GM23338 (cell line): Measurements from ENCODE around the gene LATS1. TPM values are rescaled to one million over a fixed set of nuclear protein-coding genes. Genes with fewer than 3 reads are reported as not detected.
"Not testable (repeated sequence)": the region's sequence is repeated elsewhere in the genome, so short reads cannot be mapped to it uniquely, and the experiment has no call there.

Source experiments
- ATAC-seq: fragments of 200-7000 bp; cut with Tn5 transposase; 3 replicates; pipeline ENCODE4 v1.9.1; 2020
- DNase-seq: peaks from one replicate; pipeline ENCODE4 v3.0.0-alpha.2; 2015; ENCODE audit warnings: low spot score
- H2AFZ ChIP-seq: fragments of 200-600 bp; sonication (generic); 2 replicates; pipeline ENCODE4 v1.8.0; 2016; ENCODE audit warnings: antibody characterized with exemption, mild to moderate bottlenecking, moderate library complexity
- H3F3A ChIP-seq: fragments of 200-600 bp; sonication (generic); replicated peaks from 2 replicates; pipeline ENCODE4 v1.8.0; 2017; ENCODE audit warnings: antibody characterized with exemption, mixed run types, low read depth
- H3K27ac ChIP-seq: fragments of 200-600 bp; sonication (generic); 2 replicates; pipeline ENCODE4 v1.6.1; 2016; ENCODE audit warnings: low read depth
- H3K27me3 ChIP-seq: fragments of 200-600 bp; sonication (generic); 2 replicates; pipeline ENCODE4 v1.8.0; 2016; ENCODE audit warnings: mild to moderate bottlenecking, mixed run types, moderate library complexity; ENCODE audit not compliant: insufficient read depth
- H3K36me3 ChIP-seq: fragments of 200-600 bp; sonication (generic); 2 replicates; pipeline ENCODE4 v1.8.0; 2016; ENCODE audit warnings: mild to moderate bottlenecking; ENCODE audit not compliant: insufficient read depth
- H3K4me1 ChIP-seq: fragments of 200-600 bp; sonication (generic); 2 replicates; pipeline ENCODE4 v1.8.0; 2016; ENCODE audit warnings: mild to moderate bottlenecking, moderate library complexity; ENCODE audit not compliant: insufficient read depth
- H3K4me2 ChIP-seq: fragments of 200-600 bp; sonication (generic); 2 replicates; pipeline ENCODE4 v1.7.1; 2017; ENCODE audit warnings: mixed run types
- H3K4me3 ChIP-seq: fragments of 200-600 bp; sonication (generic); 2 replicates; pipeline ENCODE4 v1.6.1; 2016; ENCODE audit warnings: mixed run types
- H3K79me2 ChIP-seq: fragments of 200-600 bp; sonication (generic); replicated peaks from 2 replicates; pipeline ENCODE4 v1.8.0; 2017; ENCODE audit warnings: mild to moderate bottlenecking; ENCODE audit not compliant: insufficient read depth
- H3K9me2 ChIP-seq: fragments of 200-600 bp; sonication (generic); 2 replicates; pipeline ENCODE4 v1.8.0; 2017; ENCODE audit not compliant: insufficient read depth
- H4K20me1 ChIP-seq: fragments of 200-600 bp; sonication (generic); replicated peaks from 2 replicates; pipeline ENCODE4 v1.8.0; 2017; ENCODE audit warnings: mild to moderate bottlenecking; ENCODE audit not compliant: insufficient read depth
- H3K27ac Mint-ChIP-seq: 2 replicates; pipeline ENCODE4 v1.8.0; 2020; ENCODE audit warnings: inconsistent platforms, mild to moderate bottlenecking, moderate library complexity, mixed read lengths
- H3K27me3 Mint-ChIP-seq: 3 replicates; pipeline ENCODE4 v1.8.0; 2022; ENCODE audit warnings: low read depth, mild to moderate bottlenecking, moderate library complexity, mixed read lengths, inconsistent platforms; ENCODE audit not compliant: insufficient read depth, poor library complexity
- H3K36me3 Mint-ChIP-seq: 3 replicates; pipeline ENCODE4 v1.8.0; 2021; ENCODE audit warnings: low read depth, mild to moderate bottlenecking, inconsistent platforms, moderate library complexity, mixed read lengths
- H3K4me1 Mint-ChIP-seq: 3 replicates; pipeline ENCODE4 v1.8.0; 2020; ENCODE audit warnings: mild to moderate bottlenecking, inconsistent platforms, mixed read lengths
- H3K4me3 Mint-ChIP-seq: 3 replicates; pipeline ENCODE4 v1.8.0; 2021; ENCODE audit warnings: moderate library complexity, mild to moderate bottlenecking, inconsistent platforms, mixed read lengths
- H3K9me3 Mint-ChIP-seq: 3 replicates; pipeline ENCODE4 v1.8.0; 2020; ENCODE audit warnings: moderate library complexity, mild to moderate bottlenecking, inconsistent platforms, mixed read lengths
- CREB1 ChIP-seq: fragments of 250-450 bp; sonication (Bioruptor Pico); IDR thresholded peaks from 2 replicates; pipeline ENCODE4 v1.5.0; 2020; ENCODE audit warnings: low read depth, mild to moderate bottlenecking, moderate library complexity
- EZH2 ChIP-seq: fragments of 200-600 bp; sonication (generic); IDR thresholded peaks from one replicate; pipeline ENCODE4 v1.8.0; 2017; ENCODE audit warnings: antibody characterized with exemption, mild to moderate bottlenecking, low read depth; ENCODE audit not compliant: unreplicated experiment
- NANOG ChIP-seq: IDR thresholded peaks from 2 replicates; pipeline ENCODE4 v1.6.1; 2016; ENCODE audit warnings: antibody characterized with exemption, borderline replicate concordance
- POLR2AphosphoS5 ChIP-seq: IDR thresholded peaks from 2 replicates; pipeline ENCODE4 v1.6.1; 2016; ENCODE audit warnings: antibody characterized with exemption, low read depth
- STAT1 ChIP-seq: IDR thresholded peaks from one replicate; pipeline ENCODE4 v1.6.1; 2016; ENCODE audit warnings: antibody characterized with exemption; ENCODE audit not compliant: unreplicated experiment
- ZNF114 ChIP-seq: fragments of 250-450 bp; sonication (Bioruptor Pico); IDR thresholded peaks from 2 replicates; pipeline ENCODE4 v1.5.0; 2020; ENCODE audit warnings: mild to moderate bottlenecking, moderate library complexity
- ZNF462 ChIP-seq: fragments of 250-450 bp; sonication (Bioruptor Pico); IDR thresholded peaks from 2 replicates; pipeline ENCODE4 v1.5.0; 2020; ENCODE audit warnings: mild to moderate bottlenecking, moderate library complexity
- polyA plus RNA-seq: library from polyadenylated mRNA; unstranded; fragments of >200 nt; fragmentation: Nextera tagmentation; extraction: Ambion mirVana; gene quantifications from 2 replicates; pipeline ENCODE4 v1.2.1, GENCODE V29; 2016
- total RNA-seq: library from RNA; depleted of rRNA; stranded (reverse); fragments of >200 nt; shearing (Covaris generic); gene quantifications from 2 replicates; pipeline ENCODE4 v1.2.3, GENCODE V29; 2014

LATS1 gene
- total and polyA plus RNA-seq, 2 experiments from 2014 or later = 7.5 to 18.8 TPM

- H3K27ac ChIP-seq, ATAC-seq, H3K9me3 Mint-ChIP-seq, H3K27me3 ChIP-seq, H3K27ac Mint-ChIP-seq, H3K9me2 ChIP-seq, H3F3A ChIP-seq, DNase-seq, H2AFZ ChIP-seq, H4K20me1 ChIP-seq: not testable (repeated sequence)
- peaks cover 34% of the 10 kb centered on the region for H3K36me3 Mint-ChIP-seq
- H3K27me3 Mint-ChIP-seq = peaks cover 10% of the 10 kb centered on the region
- H3K79me2 ChIP-seq = peaks cover 28% of the 10 kb centered on the region
- peaks cover 24% of the 10 kb centered on the region for H3K36me3 ChIP-seq
- H3K4me3 ChIP-seq = peak overlapping the region; percentile 83
- peaks cover 11% of the 10 kb centered on the region for H3K4me1 Mint-ChIP-seq
- H3K4me2 ChIP-seq = peak overlapping the region; percentile 86
- peak overlapping the region; percentile 99 for H3K4me3 Mint-ChIP-seq
- H3K4me1 ChIP-seq = peaks cover 12% of the 10 kb centered on the region; the same call in 1 of the 2 replicates
Measured at GRCh38 chr6:149745252-149745651, 27.4 kb upstream of the LATS1 start.

- Mint-ChIP-seq H3K9me3 (no peaks in the 10 kb centered on the region), H3K4me1 (no peaks in the 10 kb centered on the region), H3K27ac (no peak overlapping the region), H3K27me3 (no peaks in the 10 kb centered on the region), H3K4me3 (no peak overlapping the region), H3K36me3 (peaks cover 53% of the 10 kb centered on the region)
- no peaks in the 10 kb centered on the region for H3K79me2 ChIP-seq
- no peaks in the 10 kb centered on the region for H3K27me3 ChIP-seq
- H3K9me2 ChIP-seq = no peaks in the 10 kb centered on the region
- no peak overlapping the region for H3K27ac ChIP-seq
- H3K4me1 ChIP-seq = no peaks in the 10 kb centered on the region
- H3F3A ChIP-seq = no peaks in the 10 kb centered on the region
- no peak for DNase-seq
- no peak for ATAC-seq
- H4K20me1 ChIP-seq = no peaks in the 10 kb centered on the region
- TF ChIP-seq NANOG (no peak), ZNF114 (CRISPR knock-in tag) (no peak)
- peaks cover 61% of the 10 kb centered on the region for H3K36me3 ChIP-seq
- no peak overlapping the region for H2AFZ ChIP-seq
- no peak overlapping the region for H3K4me2 ChIP-seq
- H3K4me3 ChIP-seq = no peak overlapping the region
Measured at GRCh38 chr6:149734915-149735314, 17.0 kb upstream of the LATS1 start.

- Histone ChIP-seq H3K9me2 (no peaks in the 10 kb centered on the region), H3K79me2 (no peaks in the 10 kb centered on the region), H2AFZ (no peak overlapping the region), H4K20me1 (no peaks in the 10 kb centered on the region), H3K27ac (no peak overlapping the region), H3F3A (no peaks in the 10 kb centered on the region), H3K4me1 (no peaks in the 10 kb centered on the region), H3K36me3 (peaks cover 64% of the 10 kb centered on the region), H3K4me2 (no peak overlapping the region), H3K27me3 (no peaks in the 10 kb centered on the region), H3K4me3 (no peak overlapping the region)
- Mint-ChIP-seq H3K36me3 (peaks cover 59% of the 10 kb centered on the region), H3K4me3 (no peak overlapping the region), H3K27me3 (no peaks in the 10 kb centered on the region), H3K27ac (no peak overlapping the region), H3K4me1 (no peaks in the 10 kb centered on the region), H3K9me3 (no peaks in the 10 kb centered on the region)
- DNase-seq (no peak), ATAC-seq (no peak)
- TF ChIP-seq NANOG (no peak), POLR2AphosphoS5 (no peak), EZH2 (no peak), ZNF462 (CRISPR knock-in tag) (no peak), CREB1 (CRISPR knock-in tag) (no peak), STAT1 (no peak), ZNF114 (CRISPR knock-in tag) (no peak)
Measured at GRCh38 chr6:149733089-149733720, 15.3 kb upstream of the LATS1 start.
